IMR-90 (cell line): Measurements from ENCODE around the gene SNRNP35. TPM values are rescaled to one million over a fixed set of nuclear protein-coding genes. Genes with fewer than 3 reads are reported as not detected.

ENCODE experiments used
- ATAC-seq: fragments of 200-7000 bp; cut with Tn5 transposase; 2 replicates; pipeline ENCODE4 v1.9.1; 2020; ENCODE audit warnings: low read depth, mild to moderate bottlenecking, moderate library complexity
- BruUV-seq: library from RNA; stranded (reverse); fragments of 400-500 nt; replicated peaks from 2 replicates; lab custom pipeline; 2021; lab: Mats Ljungman, UMichigan
- CTCF ChIA-PET: fragments of 300-600 bp; formaldehyde crosslinking; extraction: SDS; loops from one replicate; lab custom pipeline; 2021; ENCODE audit warnings: antibody characterized with exemption; lab: Yijun Ruan, JAX
- POLR2A ChIA-PET: fragments of 300-600 bp; sonication (Branson Sonifier 250); formaldehyde crosslinking; loops from one replicate; lab custom pipeline; 2022; ENCODE audit warnings: antibody characterized with exemption; ENCODE audit not compliant: unreplicated experiment; lab: Charles Lee
- DNase-seq: peaks from one replicate; pipeline ENCODE4 v3.0.0; 2013
- H2AFZ ChIP-seq: replicated peaks from 2 replicates; pipeline ENCODE3; 2013; ENCODE audit warnings: low read length, mild to moderate bottlenecking; ENCODE audit not compliant: poor library complexity
- H2AK5ac ChIP-seq: 2 replicates; pipeline ENCODE4 v1.6.1; 2013; ENCODE audit warnings: low read depth, low read length, inconsistent platforms
- H2AK9ac ChIP-seq: replicated peaks from 2 replicates; pipeline ENCODE3; 2013; ENCODE audit warnings: mild to moderate bottlenecking, low read depth, low read length, moderate library complexity; ENCODE audit not compliant: poor library complexity
- H2BK120ac ChIP-seq: 2 replicates; pipeline ENCODE4 v1.6.1; 2013; ENCODE audit warnings: low read depth, low read length, inconsistent platforms
- H2BK15ac ChIP-seq: 3 replicates; pipeline ENCODE4 v1.6.1; 2013; ENCODE audit warnings: low read depth, low read length, inconsistent platforms
- H2BK20ac ChIP-seq: 2 replicates; pipeline ENCODE4 v1.6.1; 2013; ENCODE audit warnings: low read depth, mild to moderate bottlenecking, inconsistent platforms, low read length, moderate library complexity
- H2BK5ac ChIP-seq: 2 replicates; pipeline ENCODE4 v1.6.1; 2013; ENCODE audit warnings: mild to moderate bottlenecking, low read depth, low read length, inconsistent platforms; ENCODE audit not compliant: poor library complexity, severe bottlenecking
- H3K14ac ChIP-seq: replicated peaks from 2 replicates; pipeline ENCODE4 v1.6.1; 2013; ENCODE audit warnings: low read depth, low read length, inconsistent platforms
- H3K18ac ChIP-seq: 2 replicates; pipeline ENCODE4 v1.6.1; 2013; ENCODE audit warnings: low read depth, low read length, control low read depth
- H3K23ac ChIP-seq: 2 replicates; pipeline ENCODE4 v1.6.1; 2013; ENCODE audit warnings: low read depth, low read length, inconsistent platforms
- H3K27ac ChIP-seq: 2 replicates; pipeline ENCODE4 v1.5.1; 2013; ENCODE audit warnings: mild to moderate bottlenecking, control low read depth, low read length; ENCODE audit not compliant: insufficient read depth
- H3K27me3 ChIP-seq: 2 replicates; pipeline ENCODE4 v1.6.1; 2013; ENCODE audit warnings: low read length; ENCODE audit not compliant: control insufficient read depth, insufficient read depth
- H3K36me3 ChIP-seq: 2 replicates; pipeline ENCODE4 v1.6.1; 2013; ENCODE audit warnings: low read length, mixed read lengths; ENCODE audit not compliant: control insufficient read depth, insufficient read depth
- H3K4ac ChIP-seq: 2 replicates; pipeline ENCODE4 v1.6.1; 2013; ENCODE audit warnings: low read depth, low read length, inconsistent platforms
- H3K4me1 ChIP-seq: 2 replicates; pipeline ENCODE4 v1.6.1; 2013; ENCODE audit warnings: low read length, mixed read lengths; ENCODE audit not compliant: control insufficient read depth, insufficient read depth
- H3K4me2 ChIP-seq: 2 replicates; pipeline ENCODE4 v1.6.1; 2013; ENCODE audit warnings: low read depth, mild to moderate bottlenecking, control low read depth, low read length, moderate library complexity
- H3K4me3 ChIP-seq: 2 replicates; pipeline ENCODE4 v1.5.1; 2013; ENCODE audit warnings: low read depth, mild to moderate bottlenecking, control low read depth, low read length, moderate library complexity; ENCODE audit not compliant: insufficient read depth
- H3K56ac ChIP-seq: 2 replicates; pipeline ENCODE4 v1.6.1; 2013; ENCODE audit warnings: low read length, inconsistent platforms; ENCODE audit not compliant: insufficient read depth; ENCODE audit errors: extremely low read depth
- H3K79me1 ChIP-seq, 2 experiments: 2 replicates each; pipeline ENCODE4 v1.6.1; 2013; ENCODE audit warnings: low read length in 2 of 2, inconsistent platforms in 1 of 2, low read depth in 1 of 2
- H3K9ac ChIP-seq: 2 replicates; pipeline ENCODE4 v1.6.1; 2013; ENCODE audit warnings: low read depth, low read length, control low read depth
- H3K9me1 ChIP-seq: 2 replicates; pipeline ENCODE4 v1.6.1; 2013; ENCODE audit warnings: low read length, inconsistent platforms; ENCODE audit not compliant: insufficient read depth
- H3K9me3 ChIP-seq: 2 replicates; pipeline ENCODE4 v1.6.1; 2013; ENCODE audit warnings: low read length; ENCODE audit not compliant: control insufficient read depth, insufficient read depth
- H4K20me1 ChIP-seq: 2 replicates; pipeline ENCODE4 v1.6.1; 2013; ENCODE audit warnings: low read length, inconsistent platforms; ENCODE audit not compliant: insufficient read depth
- H4K5ac ChIP-seq: 2 replicates; pipeline ENCODE4 v1.6.1; 2013; ENCODE audit warnings: mild to moderate bottlenecking, low read depth, low read length, control low read depth
- H4K8ac ChIP-seq, 2 experiments: 2 replicates each; pipeline ENCODE4 v1.6.1; 2013; ENCODE audit warnings: low read depth in 2 of 2, low read length in 2 of 2, control low read depth in 1 of 2, inconsistent platforms in 1 of 2
- H4K91ac ChIP-seq: 2 replicates; pipeline ENCODE4 v1.6.1; 2013; ENCODE audit warnings: low read depth, low read length, inconsistent platforms; ENCODE audit not compliant: insufficient read depth
- CHD1 ChIP-seq: IDR thresholded peaks from 2 replicates; pipeline ENCODE4 v1.6.1; 2012; ENCODE audit warnings: low read depth, low read length, improper control_type of control experiment
- CTCF ChIP-seq: conservative IDR thresholded peaks from 2 replicates; pipeline ENCODE4 v1.5.1; 2012; ENCODE audit warnings: mild to moderate bottlenecking, low read depth, low read length, improper control_type of control experiment
- ELK1 ChIP-seq: fragments of 150-350 bp; IDR thresholded peaks from 2 replicates; pipeline ENCODE4 v1.6.1; 2016; ENCODE audit warnings: low read depth, mild to moderate bottlenecking, low read length, moderate library complexity, borderline replicate concordance
- POLR2A ChIP-seq: IDR thresholded peaks from 2 replicates; pipeline ENCODE4 v1.6.1; 2012; ENCODE audit warnings: mild to moderate bottlenecking, low read depth, low read length
- WGBS, 2 experiments: methylation state at CpG; one replicate each; pipeline versions ENCODE4 v1.1.5 to v1.1.7; 2013; ENCODE audit warnings: missing lambda C conversion rate in 2 of 2; ENCODE audit not compliant: insufficient read length in 1 of 2; ENCODE audit errors: extremely low coverage in 2 of 2; 5-methylcytosine and 5-hydroxymethylcytosine counted together
- dilution Hi-C: fragments of 300-500 bp; cut with HindIII; formaldehyde crosslinking; loops from one replicate; pipeline ENCODE4 v1.14.3; 2018; ENCODE audit warnings: low sequenced_read_pairs; ENCODE audit not compliant: unreplicated experiment
- in situ Hi-C: fragments of 300-500 bp; cut with MboI; formaldehyde crosslinking; loops from 3 replicates; pipeline ENCODE4 v1.14.3; 2019; ENCODE audit warnings: low sequenced_read_pairs, inconsistent platforms, mixed read lengths
- intact Hi-C: fragments of 100-400 bp; cut with micrococcal nuclease; formaldehyde crosslinking; loops from 2 replicates; pipeline ENCODE4 v1.10.0; 2022
- polyA plus RNA-seq, 3 experiments: library from polyadenylated mRNA; depleted of rRNA; stranded (reverse); fragments of >200 nt; gene quantifications; 2 replicates each; pipeline ENCODE4 v1.2.3, GENCODE V29; 2012; ENCODE audit warnings: low replicate concordance in 1 of 3
- total RNA-seq: library from RNA; depleted of rRNA; stranded (reverse); fragments of >200 nt; gene quantifications from 2 replicates; pipeline ENCODE4 v1.2.3, GENCODE V29; 2012

Gene SNRNP35
- total and polyA plus RNA-seq, 2 of the 4 experiments (the other 2 are of a cell fraction): 4.7 to 15.4 TPM

GRCh38 chr12:123482876-123483275 is 24.9 kb downstream of the SNRNP35 start:
- no peak overlapping the region for H2AK9ac ChIP-seq
- peaks cover 0 to 10% of the 10 kb centered on the region in 2 experiments; a peak in 1 of 4 replicates for H3K79me1 ChIP-seq
- H4K20me1 ChIP-seq: no peaks in the 10 kb centered on the region
- in situ Hi-C loops (no loop called here), intact Hi-C loops (no loop called here), dilution Hi-C loops (no loop called here)
- no peaks in the 10 kb centered on the region for H3K9me3 ChIP-seq
- no peak overlapping the region for H4K91ac ChIP-seq
- BruUV-seq: no TSS peak
- no peaks in the 10 kb centered on the region for H3K27me3 ChIP-seq
- no peak overlapping the region for H3K4me3 ChIP-seq
- no peak overlapping the region for H2AFZ ChIP-seq
- H2BK15ac ChIP-seq: no peak overlapping the region
- no peak overlapping the region for H3K27ac ChIP-seq
- H3K4ac ChIP-seq: no peak overlapping the region
- no peak overlapping the region for H3K4me2 ChIP-seq
- no peak overlapping the region for H3K14ac ChIP-seq
- no peak for DNase-seq
- H4K8ac ChIP-seq: no peak overlapping the region
- ATAC-seq: no peak
- H3K9me1 ChIP-seq: 0 out of 2 replicates have a peak, but pooled peaks cover 5% of the 10 kb centered on the region
- POLR2A ChIA-PET: no interaction called here
- no peak overlapping the region for H2AK5ac ChIP-seq
- no peak overlapping the region for H2BK20ac ChIP-seq
- 100% methylated on average over 1 of the region's 6 CpGs; no CpG with 5 or more reads in 1 of the 2 experiments for WGBS, 2 experiments
- no peak overlapping the region for H3K18ac ChIP-seq
- TF ChIP-seq CHD1: no peak
- TF ChIP-seq POLR2A: no peak
- no peak for TF ChIP-seq CTCF
- TF ChIP-seq ELK1: no peak
- H2BK5ac ChIP-seq: no peak overlapping the region
- peaks cover 25% of the 10 kb centered on the region for H3K36me3 ChIP-seq
- H2BK120ac ChIP-seq: no peak overlapping the region
- no peak overlapping the region for H3K56ac ChIP-seq
- H3K9ac ChIP-seq: no peak overlapping the region
- no peaks in the 10 kb centered on the region for H3K4me1 ChIP-seq
- CTCF ChIA-PET: no interaction called here
- H3K23ac ChIP-seq: no peak overlapping the region
- H4K5ac ChIP-seq: no peak overlapping the region
